Activated CD4-positive, alpha-beta T cell treated with anti-CD3 and anti-CD28 coated beads, Interleukin-2, amount 50 U/mL, for 16 hours (primary cell): ENCODE measurements around the gene FKBP15.
A peak's percentile ranks its signal among the peaks of the same experiment; 100 is the strongest.
"Not testable (repeated sequence)": the region's sequence is repeated elsewhere in the genome, so short reads cannot be mapped to it uniquely, and the experiment has no call there.

Experiments used
- DNase-seq: peaks from one replicate; pipeline ENCODE4 v3.0.0-alpha.2; 2020

The FKBP15 gene

GRCh38 chr9:113221003-113221799 lies at the start of gene FKBP15, which contains the start of gene SLC31A1:
TSS of gene FKBP15 (minus strand) at chr9:113221277. CDS start at chr9:113221243, 34 bp downstream.
TSS of gene SLC31A1 (plus strand) at chr9:113221544. CDS start at chr9:113256149, 34,605 bp downstream.
- peak; percentile 99 for DNase-seq

- no peak for DNase-seq
Observed at GRCh38 chr9:113269871-113270270, 48.8 kb upstream of the FKBP15 start.

GRCh38 chr9:113269355-113269754 lies 48.3 kb upstream of the FKBP15 start:
- no peak for DNase-seq

GRCh38 chr9:113267911-113268566 lies 47.0 kb upstream of the FKBP15 start:
- DNase-seq = no peak

GRCh38 chr9:113266174-113266573 lies 45.1 kb upstream of the FKBP15 start:
- no peak for DNase-seq

- DNase-seq = no peak
Observed at GRCh38 chr9:113261917-113262671, 41.0 kb upstream of the FKBP15 start.

GRCh38 chr9:113258282-113258681 lies 37.2 kb upstream of the FKBP15 start:
- no peak for DNase-seq

- DNase-seq = no peak
Observed at GRCh38 chr9:113257863-113258262, 36.8 kb upstream of the FKBP15 start.

GRCh38 chr9:113255438-113255837 lies 34.4 kb upstream of the FKBP15 start:
- no peak for DNase-seq

- DNase-seq = no peak
Observed at GRCh38 chr9:113254991-113255390, 33.9 kb upstream of the FKBP15 start.

GRCh38 chr9:113250807-113251206 lies 29.7 kb upstream of the FKBP15 start:
- DNase-seq = no peak

GRCh38 chr9:113249661-113250060 lies 28.6 kb upstream of the FKBP15 start:
- DNase-seq = not testable (repeated sequence)

GRCh38 chr9:113247640-113248039 lies 26.6 kb upstream of the FKBP15 start:
- no peak for DNase-seq

GRCh38 chr9:113246928-113247327 lies 25.9 kb upstream of the FKBP15 start:
- no peak for DNase-seq

GRCh38 chr9:113245894-113246293 lies 24.8 kb upstream of the FKBP15 start:
- no peak for DNase-seq

- DNase-seq = no peak
Observed at GRCh38 chr9:113244556-113244955, 23.5 kb upstream of the FKBP15 start.

- no peak for DNase-seq
Observed at GRCh38 chr9:113241161-113241560, 20.1 kb upstream of the FKBP15 start.

- no peak for DNase-seq
Observed at GRCh38 chr9:113238859-113239232, 17.8 kb upstream of the FKBP15 start.

- no peak for DNase-seq
Observed at GRCh38 chr9:113238202-113238858, 17.3 kb upstream of the FKBP15 start.

- DNase-seq = no peak
Observed at GRCh38 chr9:113237026-113237425, 15.9 kb upstream of the FKBP15 start.

GRCh38 chr9:113235701-113236255 lies 14.7 kb upstream of the FKBP15 start:
- not testable (repeated sequence) for DNase-seq

GRCh38 chr9:113231701-113232100 lies 10.6 kb upstream of the FKBP15 start:
- DNase-seq = no peak
